Kidney (tissue), 14 donors: Measurements from ENCODE around the gene ELOVL6. TPM values are rescaled to one million over a fixed set of nuclear protein-coding genes. Genes with fewer than 3 reads are reported as not detected.

Source experiments
- DNase-seq, 5 donors: peaks; one replicate each; pipeline ENCODE4 v3.0.0-alpha.2; 2013 to 2020
- FAIRE-seq: peaks from 2 replicates; lab custom pipeline; 2012; peaks lifted over from hg19 to GRCh38; lab: Jason Lieb, UNC
- H3K27ac ChIP-seq, 2 donors: one replicate each; pipeline ENCODE4 v1.7.0; 2013; ENCODE audit warnings: low read depth in 2 of 2, low read length in 2 of 2, inconsistent platforms in 1 of 2
- H3K27me3 ChIP-seq: one replicate; pipeline ENCODE4 v1.7.1; 2013; ENCODE audit warnings: low read length, inconsistent platforms; ENCODE audit not compliant: control insufficient read depth, insufficient read depth
- H3K36me3 ChIP-seq, 3 donors: one replicate each; pipeline versions ENCODE4 v1.7.0 to v1.7.1; 2013; ENCODE audit warnings: low read length in 3 of 3, control low read depth in 1 of 3, inconsistent platforms in 1 of 3; ENCODE audit not compliant: insufficient read depth in 3 of 3, control insufficient read depth in 2 of 3
- H3K4me1 ChIP-seq, 3 donors: one replicate each; pipeline versions ENCODE4 v1.7.0 to v1.7.1; 2013; ENCODE audit warnings: low read length in 3 of 3, inconsistent platforms in 1 of 3, low read depth in 1 of 3; ENCODE audit not compliant: control insufficient read depth in 2 of 3, insufficient read depth in 2 of 3
- H3K4me3 ChIP-seq, 3 donors: one replicate each; pipeline versions ENCODE4 v1.7.0 to v1.8.1; 2013; ENCODE audit warnings: low read length in 3 of 3, control low read depth in 1 of 3, inconsistent platforms in 1 of 3
- H3K9ac ChIP-seq, 3 donors: one replicate each; pipeline versions ENCODE4 v1.7.0 to v1.7.1; 2013; ENCODE audit warnings: low read length in 3 of 3, control low read depth in 1 of 3, inconsistent platforms in 1 of 3
- H3K9me3 ChIP-seq, 3 donors: one replicate each; pipeline versions ENCODE4 v1.7.0 to v1.7.1; 2013; ENCODE audit warnings: low read length in 3 of 3, control low read depth in 1 of 3, inconsistent platforms in 1 of 3; ENCODE audit not compliant: control insufficient read depth in 2 of 3, insufficient read depth in 1 of 3
- CTCF ChIP-seq: IDR thresholded peaks from 3 replicates; pipeline ENCODE4 v1.5.1; 2012; ENCODE audit warnings: mild to moderate bottlenecking, moderate library complexity, borderline replicate concordance; ENCODE audit not compliant: insufficient read depth; ENCODE audit errors: extremely low read depth
- intact Hi-C: fragments of 100-400 bp; cut with DNase I; formaldehyde crosslinking; loops from one replicate; pipeline ENCODE4 v1.11.1; 2022
- polyA plus RNA-seq: library from polyadenylated mRNA; stranded (reverse); fragments of 350-450 nt; fragmentation: Illumina TruSeq; extraction: RNeasy Lipid Tissue Mini Kit (QIAGEN cat#74804); gene quantifications from one replicate; pipeline ENCODE4 v1.2.3, GENCODE V29; 2014; ENCODE audit warnings: low read depth, low replicate concordance; ENCODE audit not compliant: insufficient read depth
- total RNA-seq: library from RNA; stranded (reverse); fragmentation: NEBNext Ultra II Directional; extraction: Animal tissue kit (Norgen Biotek cat#: 25700); gene quantifications from one replicate; pipeline ENCODE4 v1.2.1, GENCODE V29; 2021
- donor health status: control.
- donor health status: control.
- donor health status: control.
- donor health status: control.
- donor health status: control.
- donor health status: DM: yes; HTN: yes; CAD: no.
- donor health status: Normal renal cell carcinoma (clear cell type).

ELOVL6 gene
- total and polyA plus RNA-seq, 2 donors from 2014 or later = 10.7 to 21.5 TPM

DNA sequence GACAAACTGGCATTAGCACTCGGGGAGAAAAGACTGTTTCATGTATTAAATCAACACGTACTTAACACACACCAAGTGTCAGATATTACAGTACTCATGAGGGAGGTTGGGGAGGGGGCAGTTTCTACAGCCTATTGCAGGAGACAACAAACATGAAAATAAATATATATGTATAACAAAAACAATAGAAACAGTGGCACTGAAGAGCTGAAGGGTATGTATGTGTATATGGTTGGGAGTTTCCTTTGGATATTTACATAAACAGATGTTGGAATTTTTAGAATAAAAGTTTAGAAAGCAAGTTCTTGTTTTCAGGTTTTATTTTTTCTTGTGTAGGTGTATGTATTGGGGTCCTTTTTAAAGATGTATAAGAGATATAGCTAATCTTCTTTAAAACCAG is 133.5 kb downstream of the ELOVL6 start:
- Histone ChIP-seq H3K27me3 (no peaks in the 10 kb centered on the region), H3K4me1 (no peaks in the 10 kb centered on the region), H3K27ac (no peak overlapping the region), H3K4me3 (no peak overlapping the region), H3K9ac (no peak overlapping the region), H3K36me3 (no peaks in the 10 kb centered on the region), H3K9me3 (no peaks in the 10 kb centered on the region)
- intact Hi-C loops = no loop called here
- DNase-seq (no peak), FAIRE-seq (no peak)
- TF ChIP-seq CTCF = no peak

GRCh38 chr4:110064295-110064694 is 134.1 kb downstream of the ELOVL6 start:
- H3K36me3 ChIP-seq = no peaks in the 10 kb centered on the region
- intact Hi-C loops = no loop called here
- H3K4me1 ChIP-seq = no peaks in the 10 kb centered on the region
- H3K9me3 ChIP-seq = no peaks in the 10 kb centered on the region
- TF ChIP-seq CTCF = no peak
- no peaks in the 10 kb centered on the region for H3K27me3 ChIP-seq
- no peak for FAIRE-seq
- H3K9ac ChIP-seq = no peak overlapping the region
- no peak for DNase-seq
- no peak overlapping the region for H3K27ac ChIP-seq
- no peak overlapping the region for H3K4me3 ChIP-seq

DNA sequence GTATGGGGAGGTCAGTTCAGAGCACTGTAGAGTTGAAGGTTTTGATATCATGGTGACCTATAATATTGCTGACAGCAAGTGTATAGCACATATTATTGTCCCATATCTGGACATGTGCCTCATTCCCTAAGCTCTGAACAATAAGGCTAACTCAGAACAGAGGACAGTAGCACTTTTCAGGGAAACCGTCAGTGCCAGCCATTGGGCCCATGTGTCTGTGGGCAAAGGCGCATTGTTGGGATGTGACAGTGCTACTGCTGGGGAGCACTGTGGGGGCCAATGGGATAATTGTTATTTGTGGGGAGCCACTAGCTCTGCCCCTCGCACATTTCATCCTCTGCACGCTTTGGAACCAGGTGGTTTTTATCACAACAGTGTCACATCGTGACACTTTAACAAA is 136.2 kb downstream of the ELOVL6 start:
- no peak for FAIRE-seq

More for the DNA sequence above, 136.2 kb downstream of the ELOVL6 start:
- no peak overlapping the region for H3K9ac ChIP-seq
- no peak for TF ChIP-seq CTCF
- no peak overlapping the region for H3K27ac ChIP-seq
- intact Hi-C loops = no loop called here
- no peak for DNase-seq
- H3K9me3 ChIP-seq = no peaks in the 10 kb centered on the region
- H3K4me3 ChIP-seq = no peak overlapping the region
- H3K4me1 ChIP-seq = no peaks in the 10 kb centered on the region
- H3K27me3 ChIP-seq = no peaks in the 10 kb centered on the region
- no peaks in the 10 kb centered on the region for H3K36me3 ChIP-seq
